T-helper 1 cell treated with Interleukin-12 subunit alpha and Interleukin-12 subunit beta and Interleukin-4 antibody, amounts not matched to agents 30 ng/mL and 1 ng/mL, for 36 hours (primary cell): ENCODE results near the gene SHROOM2. TPM values are rescaled to one million over a fixed set of nuclear protein-coding genes. Genes with fewer than 3 reads are reported as not detected.

Experiments
- intact Hi-C: fragments of 100-400 bp; cut with micrococcal nuclease; formaldehyde crosslinking; loops from one replicate; pipeline ENCODE4 v1.15.1; 2024
- total RNA-seq: library from RNA; stranded (reverse); gene quantifications from 2 replicates; pipeline ENCODE4 v1.2.3, GENCODE V29; 2022

Gene SHROOM2
- total RNA-seq, 1 donor from 2014 or later, result not detected

GRCh38 chrX:9862953-9863352 is 76.7 kb downstream of the SHROOM2 start:
- intact Hi-C loops, result no loop called here

DNA sequence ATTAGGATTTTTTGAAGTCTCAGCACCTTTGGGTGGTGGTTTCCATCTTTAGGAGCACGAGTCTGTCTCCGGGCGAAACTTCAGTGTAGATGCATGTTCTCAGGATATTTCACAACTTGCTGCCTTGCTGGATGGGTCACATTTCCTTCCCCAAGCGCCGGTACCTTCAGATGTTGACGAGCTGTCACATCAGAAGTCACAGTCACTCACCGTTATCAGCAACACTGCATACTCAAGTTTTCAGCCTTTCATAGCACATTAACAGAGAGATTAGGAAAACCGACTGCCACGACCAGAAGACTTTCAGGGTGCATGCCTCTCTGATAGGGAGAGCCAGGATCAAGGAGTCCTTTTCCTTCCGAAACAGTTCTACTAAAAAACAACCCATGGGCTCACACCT is 77.8 kb downstream of the SHROOM2 start:
- intact Hi-C loops, result no loop called here

DNA sequence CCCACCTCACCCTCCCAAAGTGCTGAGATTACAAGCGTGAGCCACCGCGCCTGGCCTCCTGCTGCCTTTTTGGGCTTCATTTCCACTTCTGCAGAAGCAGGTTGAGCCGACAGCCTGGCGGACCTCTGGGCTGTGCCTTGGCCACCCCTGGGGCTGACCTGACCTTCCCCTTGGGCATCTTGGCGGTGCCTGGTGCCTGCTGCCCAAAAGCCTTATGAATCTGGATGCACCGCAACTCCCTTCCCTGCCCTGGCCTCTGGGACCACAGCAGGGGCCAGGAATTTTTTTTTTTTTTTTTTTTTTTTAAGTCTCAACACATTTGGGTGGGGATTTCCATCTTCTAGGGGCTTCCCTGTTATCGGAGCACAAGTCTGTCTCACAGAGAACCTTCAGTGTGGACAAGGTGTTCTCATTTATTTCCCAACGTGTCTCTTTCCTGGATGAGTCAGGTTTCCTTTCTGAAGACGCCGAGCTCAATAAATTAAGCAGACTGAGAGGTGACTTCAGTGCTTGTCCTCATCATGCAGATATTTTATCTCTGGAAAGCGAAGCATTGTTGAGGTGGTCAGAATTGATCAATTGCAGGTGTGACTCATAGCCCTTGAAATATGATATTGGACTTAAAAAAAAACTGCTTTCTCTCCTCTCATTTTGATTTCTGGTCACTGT is 79.7 kb downstream of the SHROOM2 start:
- intact Hi-C loops, result no loop called here

DNA sequence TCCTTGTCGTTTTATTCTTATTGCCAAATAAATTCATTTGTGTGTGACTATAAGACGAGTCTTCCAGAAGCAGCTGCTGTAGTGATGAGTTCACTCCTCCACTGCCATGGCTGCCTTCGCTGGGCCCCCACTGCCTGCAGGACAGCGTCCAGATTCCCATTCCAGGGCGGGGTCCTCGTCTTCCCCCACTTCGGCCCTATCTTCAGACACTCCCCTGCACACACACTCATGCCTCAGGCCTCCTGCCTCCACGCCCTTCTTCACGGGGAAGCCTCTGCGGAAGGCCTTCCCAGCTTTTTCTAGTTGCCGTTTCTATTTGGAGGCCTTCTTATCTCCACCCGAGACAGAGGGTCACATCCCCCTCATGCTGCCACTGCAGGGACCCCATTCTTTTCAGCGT is 80.4 kb downstream of the SHROOM2 start:
- intact Hi-C loops, result no loop called here

DNA sequence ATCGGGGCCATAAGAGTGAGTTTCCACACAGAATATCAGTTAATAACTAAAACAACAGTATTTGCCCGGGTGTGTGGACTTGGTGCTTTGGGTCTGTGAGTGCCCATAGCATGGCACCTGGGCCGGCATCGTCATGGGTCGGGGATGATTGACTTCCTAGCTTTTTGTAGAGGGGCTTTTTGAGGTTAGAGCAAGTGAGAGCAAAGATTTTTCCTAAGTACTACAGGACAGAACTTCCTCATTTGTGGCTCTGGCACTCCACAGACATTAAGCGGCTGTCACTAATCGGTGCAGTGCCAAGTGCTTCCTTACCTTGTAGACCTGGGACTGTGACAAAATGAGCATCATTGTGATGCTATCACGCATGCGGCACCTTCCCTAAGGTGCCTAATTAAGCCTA is 81.0 kb downstream of the SHROOM2 start:
- intact Hi-C loops, result no loop called here

- intact Hi-C loops, result no loop called here
Measured at GRCh38 chrX:9867753-9868152, 81.5 kb downstream of the SHROOM2 start.

GRCh38 chrX:9871701-9872268 is 85.6 kb downstream of the SHROOM2 start:
- intact Hi-C loops, result loop anchor here (5.0 kb wide), 2 partner anchors 126 to 1054 kb away; no protein-coding TSS in a partner anchor

GRCh38 chrX:9873360-9873759 is 87.1 kb downstream of the SHROOM2 start:
- intact Hi-C loops, result loop anchor here (5.0 kb wide), 2 partner anchors 124 to 1056 kb away; no protein-coding TSS in a partner anchor

GRCh38 chrX:9873952-9874351 is 87.7 kb downstream of the SHROOM2 start:
- intact Hi-C loops, result loop anchor here (1.0 to 5.0 kb wide), 3 partner anchors 123 to 1057 kb away; no protein-coding TSS in a partner anchor

- intact Hi-C loops, result loop anchor here (1.0 to 5.0 kb wide), 3 partner anchors 123 to 1057 kb away; no protein-coding TSS in a partner anchor
Measured at GRCh38 chrX:9874483-9874882, 88.3 kb downstream of the SHROOM2 start.

DNA sequence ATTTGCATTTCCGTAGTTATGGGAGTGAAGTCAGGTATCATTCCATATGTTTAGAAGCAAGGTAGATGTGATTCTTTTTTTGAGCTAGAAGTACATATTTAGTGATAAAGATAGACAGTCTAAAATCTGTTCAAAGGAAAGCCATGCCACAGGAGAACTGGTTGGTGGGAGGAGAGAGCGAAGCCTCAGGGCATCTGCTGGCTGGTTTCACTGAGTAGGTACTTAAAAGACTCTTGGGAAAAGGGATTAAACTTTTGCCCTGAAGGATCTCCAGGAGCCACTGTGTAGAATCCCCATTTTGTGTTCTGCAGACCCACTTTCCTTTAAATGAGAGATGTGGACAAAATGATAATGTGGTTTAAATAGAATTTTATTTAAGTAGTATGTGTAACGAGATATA is 89.6 kb downstream of the SHROOM2 start:
- intact Hi-C loops, result no loop called here

DNA sequence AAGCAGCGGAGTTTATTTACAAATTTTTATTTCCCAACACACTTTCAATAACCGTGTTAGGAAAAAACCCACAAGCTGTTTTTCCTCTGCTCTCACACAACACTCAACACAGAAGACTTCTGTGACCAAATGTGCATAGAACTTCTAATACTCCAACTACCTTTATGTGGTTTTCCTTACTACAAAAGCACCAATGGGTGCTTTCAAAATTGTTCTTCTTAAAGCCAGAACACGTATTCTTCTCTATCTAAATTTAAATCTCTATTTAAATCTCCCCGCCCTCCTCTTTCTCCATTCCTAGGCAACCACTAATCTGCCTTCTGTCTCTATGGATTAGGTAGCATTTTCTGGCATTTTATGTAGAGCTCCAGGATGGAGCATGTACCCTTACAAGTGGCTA is 90.0 kb downstream of the SHROOM2 start:
- intact Hi-C loops, result no loop called here

DNA sequence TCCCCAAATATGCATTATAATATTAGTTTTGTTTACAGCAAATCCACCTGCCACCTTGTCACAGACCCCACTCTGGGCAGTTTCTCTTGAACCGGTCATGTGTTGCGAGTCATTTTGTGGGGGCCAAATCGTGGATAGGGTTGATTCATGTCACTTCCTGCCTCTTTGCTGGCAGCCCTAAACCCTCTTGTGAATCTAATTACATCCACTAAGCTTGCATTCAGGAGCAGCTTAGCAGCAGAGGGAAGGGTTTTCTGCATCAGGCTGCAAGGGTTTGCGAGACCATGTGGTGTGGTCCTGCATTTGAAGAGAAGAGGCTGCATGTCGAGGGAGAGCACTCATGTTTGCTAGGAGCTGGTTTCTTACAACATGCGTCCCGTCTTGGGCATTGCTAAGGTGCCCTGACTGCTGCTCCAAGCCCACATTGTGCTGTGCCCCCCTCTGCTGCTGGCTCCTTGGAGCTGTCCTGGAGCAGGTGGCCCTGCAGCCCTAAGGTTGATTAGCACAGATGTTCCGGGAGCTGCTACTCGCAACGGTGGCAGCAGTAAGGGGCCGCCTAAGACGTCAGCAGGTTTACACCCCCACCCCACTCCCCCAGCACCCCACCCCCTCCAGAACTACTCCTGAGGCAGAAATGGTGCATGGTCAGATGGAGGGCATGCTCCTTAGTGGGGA is 92.1 kb downstream of the SHROOM2 start:
- intact Hi-C loops, result no loop called here

- intact Hi-C loops, result no loop called here
Measured at GRCh38 chrX:9880237-9880636, 94.0 kb downstream of the SHROOM2 start.

GRCh38 chrX:9880870-9881269 is 94.6 kb downstream of the SHROOM2 start:
- intact Hi-C loops, result no loop called here

DNA sequence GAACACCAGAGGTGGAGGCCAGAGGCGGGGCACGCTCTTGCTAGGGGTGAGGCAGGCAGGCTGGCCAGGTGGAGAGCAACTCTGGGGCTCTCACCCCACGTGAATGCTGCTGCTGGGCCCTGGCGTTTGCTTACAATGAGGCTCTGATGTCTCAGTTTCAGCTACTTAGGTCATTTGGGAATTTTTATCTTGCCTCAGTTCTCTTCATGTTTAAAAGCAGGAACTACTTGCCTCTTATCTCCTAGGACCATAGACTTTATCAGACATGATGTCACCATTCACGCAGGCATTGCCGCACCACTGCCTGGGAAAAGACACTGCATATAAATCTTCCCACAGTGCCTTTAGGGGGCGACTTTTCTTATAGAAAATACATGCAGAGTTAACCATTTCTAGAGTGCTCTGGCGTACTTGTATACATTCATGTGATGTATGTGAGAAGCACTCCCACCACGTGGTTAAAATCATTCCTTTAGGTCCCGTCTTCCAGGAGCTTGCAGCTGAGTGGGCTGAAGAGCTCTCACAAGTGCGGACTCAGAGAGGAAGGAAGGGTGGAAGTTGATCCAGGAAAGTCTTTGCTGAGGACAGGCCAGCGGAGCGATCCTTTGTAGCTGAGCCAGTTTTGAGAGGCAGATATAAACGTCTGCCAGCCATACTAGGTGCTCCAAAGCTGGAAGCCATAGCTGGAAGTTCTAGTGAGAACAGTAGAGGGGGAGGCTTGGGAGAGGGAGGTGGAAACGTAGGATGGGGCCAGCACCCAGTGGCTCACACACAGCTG is 96.6 kb downstream of the SHROOM2 start:
- intact Hi-C loops, result no loop called here

GRCh38 chrX:9884031-9884779 is 98.0 kb downstream of the SHROOM2 start:
- intact Hi-C loops, result no loop called here

- intact Hi-C loops, result loop anchor here (1.0 to 5.0 kb wide), 4 partner anchors 62 to 837 kb away; no protein-coding TSS in a partner anchor
Measured at GRCh38 chrX:9885150-9885549, 98.9 kb downstream of the SHROOM2 start.

DNA sequence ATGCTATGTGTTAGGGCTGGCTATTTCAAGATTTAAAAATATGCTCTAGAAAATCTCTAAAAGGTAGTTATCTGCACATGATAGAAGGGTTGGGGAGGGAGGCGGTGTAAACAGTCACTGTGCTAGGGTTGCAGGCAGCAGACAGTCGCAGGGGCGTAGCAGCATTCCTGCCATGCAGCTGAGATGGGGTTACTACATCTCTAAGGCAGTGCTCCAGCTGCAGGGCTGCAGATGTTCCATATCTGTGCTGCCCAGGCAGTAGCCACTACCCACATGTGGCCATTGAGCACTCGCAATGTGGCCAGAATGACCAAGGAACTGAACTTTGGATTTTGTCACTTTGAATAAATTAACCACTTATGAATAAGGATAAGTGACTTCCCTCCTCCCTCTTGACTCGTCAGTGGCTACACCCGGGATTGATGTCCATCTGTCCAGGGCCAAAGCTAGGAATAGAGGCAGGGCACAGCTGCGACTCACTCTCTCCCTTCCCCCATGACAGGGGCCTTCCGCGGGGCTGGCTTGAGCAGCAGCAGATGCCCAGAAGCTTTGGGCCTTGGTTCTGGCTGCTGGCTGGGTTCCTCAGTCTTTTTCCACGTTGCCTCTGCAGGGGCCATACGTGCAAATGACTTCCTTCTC is 101.5 kb downstream of the SHROOM2 start:
- intact Hi-C loops, result loop anchor here (5.0 kb wide), 2 partner anchors 60 to 835 kb away; no protein-coding TSS in a partner anchor

DNA sequence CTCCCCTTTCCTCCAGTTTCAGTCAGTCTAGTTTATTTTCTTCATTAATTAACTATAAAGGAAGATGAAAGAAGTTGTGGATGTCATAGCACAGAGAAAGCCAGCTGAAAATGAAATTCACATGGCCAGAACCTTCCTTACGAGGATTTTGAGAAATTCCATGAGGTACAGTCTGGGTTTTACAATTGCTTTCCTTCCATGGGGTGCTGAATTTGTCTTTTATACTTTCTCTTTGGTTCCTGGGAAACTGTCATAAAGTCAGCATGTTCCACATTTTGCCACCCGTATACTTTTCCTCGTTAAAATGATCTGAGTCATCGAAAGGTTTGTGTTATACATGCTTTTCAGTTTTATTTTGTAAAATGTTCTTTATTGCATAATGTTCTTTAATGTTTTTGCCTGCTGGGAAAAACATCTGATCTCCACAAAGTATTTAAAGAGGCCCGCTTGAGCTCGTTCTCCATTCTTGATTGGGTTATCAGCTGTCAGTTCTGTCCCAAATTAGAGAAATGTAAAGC is 102.8 kb downstream of the SHROOM2 start:
- intact Hi-C loops, result loop anchor here (5.0 kb wide), 2 partner anchors 58 to 833 kb away; no protein-coding TSS in a partner anchor
